Left colon (tissue), 2 donors: Measurements from ENCODE around the gene TNNI3. TPM values are rescaled to one million over a fixed set of nuclear protein-coding genes. Genes with fewer than 3 reads are reported as not detected.
"Not testable (repeated sequence)": the region's sequence is repeated elsewhere in the genome, so short reads cannot be mapped to it uniquely, and the experiment has no call there.

Experiments
- ATAC-seq: fragments of 200-7000 bp; cut with Tn5 transposase; one replicate; pipeline ENCODE4 v1.9.1; 2020; ENCODE audit warnings: mild to moderate bottlenecking, moderate library complexity
- DNase-seq, 2 donors: peaks; one replicate each; pipeline ENCODE4 v3.0.0-alpha.2; 2020
- intact Hi-C, 2 donors: fragments of 100-400 bp; cut with DNase I in 1 of 2; cut with micrococcal nuclease in 1 of 2; formaldehyde crosslinking; loops; one replicate each; pipeline versions ENCODE4 v1.11.2 to v1.14.0; 2022; cut with DNase I, micrococcal nuclease
- total RNA-seq, 2 donors: library from RNA; stranded (reverse); fragmentation: NEBNext Ultra II Directional; extraction: Animal tissue kit (Norgen Biotek cat#: 25700); gene quantifications; one replicate each; pipeline ENCODE4 v1.2.1, GENCODE V29; 2021
- donor health status: DM: no; HTN: no; CAD: no.
- donor health status: DM: yes; HTN: yes; CAD: no.

TNNI3 gene
- total RNA-seq, 2 donors from 2014 or later, result 1.1 TPM; not detected in 1

GRCh38 chr19:55117663-55118391, 39.7 kb downstream of the TNNI3 start:
- intact Hi-C loops, result no loop called here
- ATAC-seq, result peak; percentile 93
- peak; percentile 99 to 100 for DNase-seq

- intact Hi-C loops, result no loop called here
- peak; percentile 22 for ATAC-seq
- DNase-seq, result peak in 1 of 2 donors; percentile 57
Measured at GRCh38 chr19:55116859-55117662, 40.5 kb downstream of the TNNI3 start, which contains the start of gene PPP1R12C. TSS of gene PPP1R12C (minus strand) at chr19:55117637. CDS start at chr19:55117543, 94 bp downstream.

- intact Hi-C loops, result no loop called here
- peak; percentile 43 for ATAC-seq
Measured at GRCh38 chr19:55116232-55116858, 41.2 kb downstream of the TNNI3 start.

GRCh38 chr19:55115446-55116065, 42.0 kb downstream of the TNNI3 start:
- no peak for ATAC-seq
- intact Hi-C loops, result no loop called here
- no peak for DNase-seq

More at GRCh38 chr19:55116232-55116858, 41.2 kb downstream of the TNNI3 start:
- peak; percentile 64 to 78 for DNase-seq

- intact Hi-C loops, result no loop called here
- ATAC-seq (no peak), DNase-seq (no peak)
Measured at GRCh38 chr19:55114566-55115145, 42.9 kb downstream of the TNNI3 start.

GRCh38 chr19:55113570-55114039, 43.9 kb downstream of the TNNI3 start:
- intact Hi-C loops, result no loop called here
- ATAC-seq (no peak), DNase-seq (peak; percentile 62 to 87)

GRCh38 chr19:55112777-55113569, 44.6 kb downstream of the TNNI3 start:
- no peak for ATAC-seq
- no peak for DNase-seq
- intact Hi-C loops, result no loop called here

GRCh38 chr19:55112246-55112776, 45.2 kb downstream of the TNNI3 start:
- intact Hi-C loops, result no loop called here
- DNase-seq (no peak), ATAC-seq (no peak)

- DNase-seq (no peak), ATAC-seq (no peak)
- intact Hi-C loops, result no loop called here
Measured at GRCh38 chr19:55111238-55111831, 46.2 kb downstream of the TNNI3 start.

GRCh38 chr19:55109527-55110291, 47.8 kb downstream of the TNNI3 start:
- intact Hi-C loops, result no loop called here
- DNase-seq (no peak), ATAC-seq (no peak)

GRCh38 chr19:55107252-55107651, 50.3 kb downstream of the TNNI3 start:
- intact Hi-C loops, DNase-seq, ATAC-seq: not testable (repeated sequence)

- intact Hi-C loops, result no loop called here
- DNase-seq (no peak), ATAC-seq (no peak)
Measured at GRCh38 chr19:55106591-55106990, 50.9 kb downstream of the TNNI3 start.

GRCh38 chr19:55105237-55105636, 52.3 kb downstream of the TNNI3 start:
- ATAC-seq (no peak), DNase-seq (no peak)
- intact Hi-C loops, result no loop called here

- DNase-seq, result no peak
- intact Hi-C loops, result no loop called here
- ATAC-seq, result no peak
Measured at GRCh38 chr19:55103190-55103589, 54.3 kb downstream of the TNNI3 start.
